ENCODE results near the gene ACTN1. TPM values are rescaled to one million over a fixed set of nuclear protein-coding genes. Genes with fewer than 3 reads are reported as not detected.

The ACTN1 gene
- total RNA-seq, 4 donors from 2014 or later: 48.1 to 90.4 (median 64.8) TPM

GRCh38 chr14:69002069-69002468, 23.0 kb upstream of the ACTN1 start:
- H3K27ac ChIP-seq: no peak overlapping the region
- TF ChIP-seq POLR2A (IDR thresholded peaks at IDR 0.05) (no peak), CTCF (IDR thresholded peaks at IDR 0.05) (peak in 2 of 6 experiments; percentile 7)
- WGBS, 2 donors: 74 to 77% methylated on average over 3 of the region's 3 CpGs
- H3K4me3 ChIP-seq (replicated peaks in 1 of 3): no peak overlapping the region
- DNase-seq: no peak
- H3K27me3 ChIP-seq: no peaks in the 10 kb centered on the region
- intact Hi-C loops (cut with DNase I): no loop called here
- peaks cover 0 to 17% of the 10 kb centered on the region in 2 donors for H3K4me1 ChIP-seq
- no peaks in the 10 kb centered on the region for H3K9me3 ChIP-seq
- no peaks in the 10 kb centered on the region for H3K36me3 ChIP-seq

- Histone ChIP-seq H3K27ac (no peak overlapping the region), H3K9me3 (no peaks in the 10 kb centered on the region), H3K4me1 (peaks cover 0 to 17% of the 10 kb centered on the region in 2 donors), H3K27me3 (no peaks in the 10 kb centered on the region), H3K36me3 (no peaks in the 10 kb centered on the region), H3K4me3 (replicated peaks in 1 of 3) (no peak overlapping the region)
- TF ChIP-seq POLR2A (IDR thresholded peaks at IDR 0.05) (no peak), CTCF (IDR thresholded peaks at IDR 0.05) (no peak)
- WGBS, 2 donors: 82 to 93% methylated on average over 2 of the region's 2 CpGs
- intact Hi-C loops (cut with DNase I): no loop called here
- no peak for DNase-seq
Measured at GRCh38 chr14:69001375-69001774, 22.3 kb upstream of the ACTN1 start.

GRCh38 chr14:68998062-68998461, 19.0 kb upstream of the ACTN1 start:
- 76 to 80% methylated on average over 5 of the region's 5 CpGs for WGBS, 2 donors
- no peak for DNase-seq
- TF ChIP-seq CTCF (IDR thresholded peaks at IDR 0.05) (no peak), POLR2A (IDR thresholded peaks at IDR 0.05) (no peak)
- Histone ChIP-seq H3K36me3 (no peaks in the 10 kb centered on the region), H3K27ac (no peak overlapping the region), H3K4me1 (no peaks in the 10 kb centered on the region), H3K27me3 (no peaks in the 10 kb centered on the region), H3K9me3 (no peaks in the 10 kb centered on the region), H3K4me3 (replicated peaks in 1 of 3) (no peak overlapping the region)
- intact Hi-C loops (cut with DNase I): no loop called here

- H3K36me3 ChIP-seq: no peaks in the 10 kb centered on the region
- no peak for TF ChIP-seq CTCF (IDR thresholded peaks at IDR 0.05)
- no peak for TF ChIP-seq POLR2A (IDR thresholded peaks at IDR 0.05)
- intact Hi-C loops (cut with DNase I): no loop called here
Measured at GRCh38 chr14:68995731-68996130, 16.6 kb upstream of the ACTN1 start.

GRCh38 chr14:68994056-68994455, 15.0 kb upstream of the ACTN1 start:
- intact Hi-C loops (cut with DNase I): no loop called here
- Histone ChIP-seq H3K27me3 (no peaks in the 10 kb centered on the region), H3K4me1 (no peaks in the 10 kb centered on the region), H3K27ac (no peak overlapping the region), H3K36me3 (no peaks in the 10 kb centered on the region), H3K9me3 (no peaks in the 10 kb centered on the region), H3K4me3 (replicated peaks in 1 of 3) (no peak overlapping the region)
- TF ChIP-seq POLR2A (IDR thresholded peaks at IDR 0.05) (no peak), CTCF (IDR thresholded peaks at IDR 0.05) (no peak)
- WGBS, 2 donors: 94 to 100% methylated on average over 2 of the region's 2 CpGs
- no peak for DNase-seq

More at GRCh38 chr14:68995731-68996130, 16.6 kb upstream of the ACTN1 start:
- Histone ChIP-seq H3K4me3 (replicated peaks in 1 of 3) (no peak overlapping the region), H3K4me1 (no peaks in the 10 kb centered on the region), H3K27ac (no peak overlapping the region), H3K27me3 (no peaks in the 10 kb centered on the region), H3K9me3 (no peaks in the 10 kb centered on the region)
- 90 to 93% methylated on average over 4 of the region's 4 CpGs for WGBS, 2 donors
- no peak for DNase-seq
